K562 (cell line): Measurements from ENCODE around the gene ADD3. TPM values are rescaled to one million over a fixed set of nuclear protein-coding genes. Genes with fewer than 3 reads are reported as not detected.

Experiments used
- ATAC-seq: fragments of 200-7000 bp; cut with Tn5 transposase; 3 replicates; pipeline ENCODE4 v1.9.1; 2020; ENCODE audit warnings: moderate library complexity
- BruUV-seq: library from RNA; stranded (reverse); fragments of 400-500 nt; replicated peaks from 2 replicates; lab custom pipeline; 2021; lab: Mats Ljungman, UMichigan
- CTCF ChIA-PET: fragments of 300-600 bp; formaldehyde crosslinking; extraction: SDS; loops from one replicate; lab custom pipeline; 2021; ENCODE audit warnings: low intra/inter-chr PET ratio; lab: Yijun Ruan, JAX
- POLR2A ChIA-PET: fragments of 300-600, 350-650 bp; sonication (Branson Sonifier 250); formaldehyde crosslinking; extraction: SDS; loops from one replicate; lab custom pipeline; 2021; ENCODE audit warnings: antibody characterized with exemption, inconsistent platforms; lab: Yijun Ruan, JAX
- DNase-seq, 4 experiments: peaks; one replicate each; pipeline versions ENCODE4 v3.0.0 to v3.0.0-alpha.2; 2011 to 2018; ENCODE audit warnings: low spot score in 3 of 4, mixed read lengths in 3 of 4; ENCODE audit errors: extremely low read depth in 1 of 4
- FAIRE-seq: peaks from 2 replicates; lab custom pipeline; 2011; peaks lifted over from hg19 to GRCh38; lab: Jason Lieb, UNC
- H2AFZ ChIP-seq: 2 replicates; pipeline ENCODE4 v1.6.0; 2011; ENCODE audit warnings: low read depth, low read length, control low read depth, inconsistent platforms
- H3K27ac ChIP-seq: fragments of 200-600 bp; 3 replicates; pipeline ENCODE4 v1.8.0; 2011; ENCODE audit warnings: low read depth, mild to moderate bottlenecking, control low read depth, inconsistent platforms, low read length, moderate library complexity, mixed read lengths; ENCODE audit errors: extremely low read depth
- H3K27me3 ChIP-seq, 2 experiments: fragments of 300-600 bp in 1 of 2; 2 replicates in 1 of 2; 3 replicates in 1 of 2; pipeline versions ENCODE4 v1.6.0 to v1.8.0; 2011; ENCODE audit warnings: inconsistent platforms in 2 of 2, low read length in 2 of 2, mild to moderate bottlenecking in 1 of 2, mixed read lengths in 1 of 2, moderate library complexity in 1 of 2; ENCODE audit not compliant: control insufficient read depth in 2 of 2, insufficient read depth in 2 of 2
- H3K36me3 ChIP-seq: fragments of 300-600 bp; 3 replicates; pipeline ENCODE4 v1.8.0; 2011; ENCODE audit warnings: mild to moderate bottlenecking, low read length, inconsistent platforms; ENCODE audit not compliant: control insufficient read depth, insufficient read depth
- H3K4me1 ChIP-seq, 2 experiments: fragments of 200-600 bp in 1 of 2; replicated peaks in 1 of 2; 2 replicates in 1 of 2; 3 replicates in 1 of 2; pipeline versions ENCODE4 v1.5.1 to v1.8.0; 2011; ENCODE audit warnings: inconsistent platforms in 2 of 2, low read length in 2 of 2, mild to moderate bottlenecking in 1 of 2, mixed read lengths in 1 of 2, moderate library complexity in 1 of 2; ENCODE audit not compliant: control insufficient read depth in 2 of 2, insufficient read depth in 2 of 2
- H3K4me2 ChIP-seq: 2 replicates; pipeline ENCODE4 v1.6.1; 2011; ENCODE audit warnings: low read length, control low read depth, inconsistent platforms, mixed read lengths; ENCODE audit not compliant: insufficient read depth
- H3K4me3 ChIP-seq: fragments of 200-600 bp; sonication (generic), shearing (Covaris generic); 2 replicates; pipeline ENCODE4 v1.5.1; 2016; ENCODE audit warnings: control low read depth, inconsistent platforms
- H3K79me2 ChIP-seq: fragments of 200-600 bp; 3 replicates; pipeline ENCODE4 v1.8.0; 2011; ENCODE audit warnings: low read length, inconsistent platforms; ENCODE audit not compliant: control insufficient read depth, insufficient read depth
- H3K9ac ChIP-seq, 2 experiments: 2 replicates each; pipeline versions ENCODE4 v1.6.0 to v1.6.1; 2011; ENCODE audit warnings: low read depth in 2 of 2, low read length in 2 of 2, control low read depth in 1 of 2, inconsistent platforms in 1 of 2, mild to moderate bottlenecking in 1 of 2, mixed read lengths in 1 of 2; ENCODE audit not compliant: insufficient read depth in 1 of 2
- H3K9me1 ChIP-seq: one replicate; pipeline ENCODE4 v1.6.0; 2011; ENCODE audit warnings: inconsistent platforms, mild to moderate bottlenecking, low read length, moderate library complexity; ENCODE audit not compliant: control insufficient read depth, insufficient read depth
- H3K9me3 ChIP-seq: replicated peaks from 2 replicates; pipeline ENCODE4 v1.5.1; 2011; ENCODE audit warnings: low read depth, low read length, inconsistent platforms; ENCODE audit not compliant: control insufficient read depth, insufficient read depth
- H4K20me1 ChIP-seq: replicated peaks from 2 replicates; pipeline ENCODE4 v1.6.1; 2011; ENCODE audit warnings: low read length, inconsistent platforms, mixed read lengths; ENCODE audit not compliant: control insufficient read depth, insufficient read depth
- CBFB ChIP-seq: sonication (generic); formaldehyde crosslinking; IDR thresholded peaks from 2 replicates; pipeline ENCODE4 v1.4.0; 2020; ENCODE audit warnings: mild to moderate bottlenecking, missing genetic modification reagents
- GTF2A2 ChIP-seq: IDR thresholded peaks from 2 replicates; pipeline ENCODE4 v1.6.1; 2016; ENCODE audit warnings: mild to moderate bottlenecking, missing genetic modification characterization, missing compliant biosample characterization
- HMG20A ChIP-seq: fragments of 450-650 bp; formaldehyde crosslinking; conservative IDR thresholded peaks from 2 replicates; pipeline ENCODE4 v1.4.0; 2020; ENCODE audit warnings: mild to moderate bottlenecking, mixed read lengths
- HMG20B ChIP-seq: fragments of 250-450 bp; sonication (Bioruptor Pico); IDR thresholded peaks from 2 replicates; pipeline ENCODE4 v1.5.0; 2021; ENCODE audit warnings: mild to moderate bottlenecking
- LARP7 ChIP-seq: fragments of 450-650 bp; IDR thresholded peaks from 2 replicates; pipeline ENCODE4 v1.6.1; 2016
- SRF ChIP-seq, 2 experiments: fragments of 250-450, 450-650 bp in 1 of 2; sonication (Bioruptor Pico) in 1 of 2; sonication (generic) in 1 of 2; formaldehyde crosslinking; IDR thresholded peaks; 2 replicates each; pipeline versions ENCODE4 v1.5.0 to v1.5.1; 2020 to 2022; ENCODE audit warnings: mild to moderate bottlenecking in 1 of 2, missing genetic modification reagents in 1 of 2
- SRSF1 ChIP-seq: fragments of 200-400 bp; formaldehyde crosslinking; IDR thresholded peaks from 2 replicates; pipeline ENCODE4 v1.6.1; 2017; ENCODE audit warnings: mild to moderate bottlenecking, low read depth, low read length, moderate library complexity
- TAL1 ChIP-seq: fragments of 450-650 bp; IDR thresholded peaks from 2 replicates; pipeline ENCODE4 v1.6.1; 2016; ENCODE audit warnings: mild to moderate bottlenecking
- TFAM ChIP-seq: fragments of 250-450 bp; sonication (Bioruptor Pico); conservative IDR thresholded peaks from 2 replicates; pipeline ENCODE4 v1.5.0; 2021; ENCODE audit warnings: mild to moderate bottlenecking, moderate library complexity
- TOE1 ChIP-seq, 2 experiments: fragments of 450-650 bp in 1 of 2; sonication (generic) in 1 of 2; formaldehyde crosslinking in 1 of 2; IDR thresholded peaks; 2 replicates each; pipeline versions ENCODE4 v1.7.1 to v1.8.0; 2016 to 2022; ENCODE audit warnings: borderline replicate concordance in 2 of 2, mild to moderate bottlenecking in 2 of 2, antibody characterized with exemption in 1 of 2, inconsistent platforms in 1 of 2, low read depth in 1 of 2, missing genetic modification reagents in 1 of 2, moderate library complexity in 1 of 2
- U2AF1 ChIP-seq: fragments of 200-400 bp; formaldehyde crosslinking; optimal IDR thresholded peaks from 2 replicates; pipeline ENCODE3; 2017; ENCODE audit warnings: mild to moderate bottlenecking, low read depth, low read length, moderate library complexity
- XRCC5 ChIP-seq: fragments of 200-400 bp; formaldehyde crosslinking; IDR thresholded peaks from 2 replicates; pipeline ENCODE4 v1.6.1; 2017; ENCODE audit warnings: low read depth, mild to moderate bottlenecking, low read length
- ZNF124 ChIP-seq: sonication (generic); formaldehyde crosslinking; IDR thresholded peaks from 2 replicates; pipeline ENCODE4 v1.8.1; 2022; ENCODE audit warnings: missing genetic modification reagents
- ZNF239 ChIP-seq: fragments of 250-450 bp; sonication (Bioruptor Pico); IDR thresholded peaks from 2 replicates; pipeline ENCODE4 v1.4.0; 2020; ENCODE audit warnings: mild to moderate bottlenecking
- ZNF408 ChIP-seq: fragments of 250-450 bp; sonication (Bioruptor Pico); IDR thresholded peaks from 2 replicates; pipeline ENCODE4 v1.4.0; 2020; ENCODE audit warnings: low read depth, mild to moderate bottlenecking, moderate library complexity
- ZNF551 ChIP-seq: fragments of 250-450 bp; sonication (Bioruptor Pico); IDR thresholded peaks from 2 replicates; pipeline ENCODE4 v1.5.0; 2021; ENCODE audit warnings: mild to moderate bottlenecking, moderate library complexity
- WGBS: fragments of 100-300 bp; shearing (Covaris generic); methylation state at CpG from one replicate; pipeline ENCODE4 v1.1.6; 2016; ENCODE audit warnings: low coverage, mixed read lengths; ENCODE audit not compliant: insufficient coverage; ENCODE audit errors: missing lambda C conversion rate; 5-methylcytosine and 5-hydroxymethylcytosine counted together
- in situ Hi-C: fragments of 300-500 bp; cut with MboI; formaldehyde crosslinking; loops from 4 replicates; pipeline ENCODE4 v1.15.0; 2018; ENCODE audit warnings: inconsistent platforms, mixed read lengths
- intact Hi-C: fragments of 100-400 bp; cut with micrococcal nuclease; formaldehyde crosslinking; loops from 2 replicates; pipeline ENCODE4 v1.14.2; 2022
- polyA plus RNA-seq, 8 experiments: library from polyadenylated mRNA; depleted of rRNA in 4 of 8; stranded (reverse) in 5 of 8; unstranded in 3 of 8; fragments of >200 nt; fragmentation: Nextera tagmentation in 2 of 8; fragmentation: Illumina TruSeq in 1 of 8; extraction: Ambion mirVana in 2 of 8; extraction: Trizol in 1 of 8; gene quantifications; 2 replicates each; pipeline versions ENCODE4 v1.2.1 to v1.2.3, GENCODE V29; 2011 to 2014; ENCODE audit warnings: inconsistent platforms in 1 of 8, missing spikeins in 1 of 8
- total RNA-seq, 7 experiments: library from RNA; depleted of rRNA in 6 of 7; stranded (reverse); fragments of >200 nt in 6 of 7; fragmentation: Illumina TruSeq in 2 of 7; extraction: Trizol in 2 of 7; gene quantifications; 2 replicates each; pipeline versions ENCODE4 v1.2.1 to v1.2.3, GENCODE V29; 2011 to 2021; ENCODE audit warnings: low replicate concordance in 1 of 7

Gene ADD3
- total and polyA plus RNA-seq, 9 of the 15 experiments (the other 6 are each of a cell fraction or from before 2014, with no cell fraction given): 13.2 to 125 (median 31.7) TPM

DNA sequence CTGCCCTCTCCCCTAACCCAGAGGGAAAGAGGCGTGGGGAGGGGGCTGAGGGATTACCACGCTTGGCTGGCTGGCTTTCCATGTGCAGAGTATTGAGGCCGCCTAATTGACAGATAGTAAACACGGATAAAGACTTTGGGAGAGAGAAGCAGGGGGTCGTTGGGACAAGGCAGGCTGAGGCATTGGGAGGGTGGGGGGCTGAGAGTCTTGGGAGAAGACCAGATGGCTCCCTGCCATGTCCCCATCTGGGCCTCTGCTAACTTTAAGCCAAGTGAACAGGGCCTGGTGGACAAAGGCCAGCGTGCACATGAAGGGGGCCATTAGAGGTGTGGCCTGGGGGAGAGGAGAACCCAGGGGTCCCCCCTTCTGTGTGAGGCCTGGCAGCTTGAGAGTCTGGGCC is 144.2 kb downstream of the ADD3 start:
- ATAC-seq: no peak
- no peak for TF ChIP-seq TFAM (CRISPR knock-in tag)
- TF ChIP-seq XRCC5: no peak
- no peak for TF ChIP-seq ZNF239
- no peak for TF ChIP-seq ZNF551 (CRISPR knock-in tag)
- no peak for TF ChIP-seq LARP7
- no peak for TF ChIP-seq HMG20A (CRISPR knock-in tag)
- TF ChIP-seq U2AF1: no peak
- no peak for TF ChIP-seq TAL1
- TF ChIP-seq CBFB: no peak
- TF ChIP-seq HMG20B (CRISPR knock-in tag): no peak
- TF ChIP-seq ZNF124: no peak
- no peak for TF ChIP-seq SRF (CRISPR knock-in tag; IDR thresholded peaks at IDR 0.05)
- TF ChIP-seq TOE1 (IDR thresholded peaks at IDR 0.05; ENCODE audit: borderline replicate concordance): no peak
- TF ChIP-seq TOE1 (CRISPR knock-in tag; IDR thresholded peaks at IDR 0.05; ENCODE audit: borderline replicate concordance, low read depth): no peak
- TF ChIP-seq ZNF408 (CRISPR knock-in tag): no peak
- no peak for TF ChIP-seq SRSF1
- TF ChIP-seq GTF2A2 (tag): no peak
- in situ Hi-C loops: no loop called here
- no TSS peak for BruUV-seq
- no peak overlapping the region for H3K27ac ChIP-seq
- DNase-seq: no peak
- peaks cover 12 to 26% of the 10 kb centered on the region in 2 experiments; a peak in 4 of 5 replicates for H3K4me1 ChIP-seq
- H3K36me3 ChIP-seq: no peaks in the 10 kb centered on the region
- H3K4me2 ChIP-seq: no peak overlapping the region
- no peaks in the 10 kb centered on the region for H4K20me1 ChIP-seq
- ChIA-PET POLR2A (interaction anchor here (0.6 kb wide), 1 partner anchor 149 kb away, joined by 3 read pairs; no protein-coding TSS in a partner anchor), CTCF (no interaction called here)
- no peaks in the 10 kb centered on the region for H3K79me2 ChIP-seq
- no peak overlapping the region for H2AFZ ChIP-seq
- H3K9me1 ChIP-seq: no peaks in the 10 kb centered on the region
- H3K9me3 ChIP-seq: no peaks in the 10 kb centered on the region
- H3K27me3 ChIP-seq: no peaks in the 10 kb centered on the region; a peak in 1 of 5 replicates
- H3K4me3 ChIP-seq: no peak overlapping the region
- 33% methylated on average over 5 of the region's 6 CpGs for WGBS
- intact Hi-C loops: no loop called here
- FAIRE-seq: no peak
- peak overlapping the region in 1 of 2 experiments; percentile 52; a peak in 1 of 4 replicates for H3K9ac ChIP-seq
